ENCODE data around the gene OPHN1.
"Not testable (repeated sequence)": the region's sequence is repeated elsewhere in the genome, so short reads cannot be mapped to it uniquely, and the experiment has no call there.

Gene OPHN1

GRCh38 chrX:68420559-68420958, 12.7 kb downstream of the OPHN1 start:
- no peak for DNase-seq

- no peak for DNase-seq
Measured at GRCh38 chrX:68419975-68420374, 13.3 kb downstream of the OPHN1 start.

- no peak for DNase-seq
Measured at GRCh38 chrX:68417651-68418050, 15.6 kb downstream of the OPHN1 start.

- no peak for DNase-seq
Measured at GRCh38 chrX:68416592-68416991, 16.7 kb downstream of the OPHN1 start.

GRCh38 chrX:68415316-68415715, 18.0 kb downstream of the OPHN1 start:
- no peak for DNase-seq

GRCh38 chrX:68413254-68413653, 20.0 kb downstream of the OPHN1 start:
- peak; percentile 3 for DNase-seq

- DNase-seq, result no peak
Measured at GRCh38 chrX:68411729-68412128, 21.6 kb downstream of the OPHN1 start.

GRCh38 chrX:68409194-68409593, 24.1 kb downstream of the OPHN1 start:
- DNase-seq, result peak; percentile 92

GRCh38 chrX:68403522-68403921, 29.8 kb downstream of the OPHN1 start:
- DNase-seq, result no peak

GRCh38 chrX:68403038-68403437, 30.3 kb downstream of the OPHN1 start:
- DNase-seq, result no peak

- DNase-seq, result no peak
Measured at GRCh38 chrX:68402094-68402493, 31.2 kb downstream of the OPHN1 start.

GRCh38 chrX:68398291-68398690, 35.0 kb downstream of the OPHN1 start:
- DNase-seq, result no peak

GRCh38 chrX:68396953-68397352, 36.3 kb downstream of the OPHN1 start:
- peak; percentile 21 for DNase-seq

GRCh38 chrX:68389419-68389960, 43.8 kb downstream of the OPHN1 start:
- DNase-seq, result not testable (repeated sequence)

GRCh38 chrX:68387776-68388175, 45.5 kb downstream of the OPHN1 start:
- no peak for DNase-seq

GRCh38 chrX:68383540-68383939, 49.8 kb downstream of the OPHN1 start:
- no peak for DNase-seq

- not testable (repeated sequence) for DNase-seq
Measured at GRCh38 chrX:68377579-68377978, 55.7 kb downstream of the OPHN1 start.

- no peak for DNase-seq
Measured at GRCh38 chrX:68376373-68376772, 56.9 kb downstream of the OPHN1 start.

GRCh38 chrX:68375803-68376202, 57.5 kb downstream of the OPHN1 start:
- DNase-seq, result no peak

- no peak for DNase-seq
Measured at GRCh38 chrX:68372665-68373064, 60.6 kb downstream of the OPHN1 start.

GRCh38 chrX:68369559-68369958, 63.7 kb downstream of the OPHN1 start:
- DNase-seq, result no peak

- no peak for DNase-seq
Measured at GRCh38 chrX:68365341-68365740, 68.0 kb downstream of the OPHN1 start.

GRCh38 chrX:68363984-68364383, 69.3 kb downstream of the OPHN1 start:
- DNase-seq, result no peak

- no peak for DNase-seq
Measured at GRCh38 chrX:68358679-68359078, 74.6 kb downstream of the OPHN1 start.

- no peak for DNase-seq
Measured at GRCh38 chrX:68355629-68355920, 77.7 kb downstream of the OPHN1 start.
